Tibial nerve (tissue), 4 donors: ENCODE data around the gene HOXB13.

Experiments
- CTCF ChIP-seq, 5 experiments: fragments of 200-600 bp in 3 of 5; fragments of 450-650 bp in 2 of 5; sonication (generic) in 3 of 5; IDR thresholded peaks; one replicate each; pipeline ENCODE4 v1.5.1; 2016 to 2019; ENCODE audit warnings: antibody characterized with exemption in 5 of 5, mild to moderate bottlenecking in 3 of 5, moderate library complexity in 2 of 5
- EP300 ChIP-seq, 2 donors: sonication (generic); formaldehyde crosslinking; IDR thresholded peaks; one replicate each; pipeline ENCODE4 v1.6.1; 2017; ENCODE audit warnings: antibody characterized with exemption in 2 of 2, mild to moderate bottlenecking in 1 of 2
- POLR2A ChIP-seq, 2 donors: fragments of 450-650 bp; IDR thresholded peaks; one replicate each; pipeline ENCODE4 v1.6.1; 2017; ENCODE audit warnings: antibody characterized with exemption in 2 of 2, mild to moderate bottlenecking in 2 of 2, moderate library complexity in 2 of 2

GRCh38 chr17:48731355-48731754 lies 2.8 kb upstream of the HOXB13 start:
- TF ChIP-seq POLR2A (IDR thresholded peaks at IDR 0.05) (no peak), CTCF (IDR thresholded peaks at IDR 0.05) (no peak), EP300 (IDR thresholded peaks at IDR 0.05) (no peak)
